Breast epithelium (tissue), 4 donors: Measurements from ENCODE around the gene CPD. TPM values are rescaled to one million over a fixed set of nuclear protein-coding genes. Genes with fewer than 3 reads are reported as not detected.

ENCODE experiments used
- DNase-seq, 2 donors: peaks; one replicate each; pipeline ENCODE4 v3.0.0-alpha.2; 2019; ENCODE audit warnings: low spot score in 2 of 2
- H3K27ac ChIP-seq, 2 donors: fragments of 200-600 bp; sonication (generic) in 1 of 2; one replicate each; pipeline ENCODE4 v1.5.1; 2016 to 2019; ENCODE audit warnings: mild to moderate bottlenecking in 1 of 2
- H3K27me3 ChIP-seq, 2 donors: fragments of 200-600 bp; sonication (generic) in 1 of 2; one replicate each; pipeline versions ENCODE4 v1.5.1 to v1.6.0; 2017 to 2019; ENCODE audit warnings: control low read depth in 1 of 2, mild to moderate bottlenecking in 1 of 2
- H3K36me3 ChIP-seq: fragments of 200-600 bp; one replicate; pipeline ENCODE4 v1.5.1; 2019
- H3K4me1 ChIP-seq, 2 donors: fragments of 200-600 bp; sonication (generic); one replicate each; pipeline ENCODE4 v1.5.1; 2016 to 2019; ENCODE audit warnings: control low read depth in 1 of 2
- H3K4me3 ChIP-seq, 3 donors: fragments of 200-600 bp; sonication (generic); 1 replicate in 2 of 3; 2 replicates in 1 of 3; pipeline ENCODE4 v1.5.1; 2016 to 2019; ENCODE audit warnings: mild to moderate bottlenecking in 3 of 3, moderate library complexity in 2 of 3
- H3K9me3 ChIP-seq, 2 donors: fragments of 200-600 bp; sonication (generic) in 1 of 2; one replicate each; pipeline ENCODE4 v1.5.1; 2016 to 2019; ENCODE audit warnings: control low read depth in 1 of 2
- POLR2A ChIP-seq: fragments of 450-650 bp; IDR thresholded peaks from one replicate; pipeline ENCODE4 v1.6.1; 2016; ENCODE audit warnings: antibody characterized with exemption, mild to moderate bottlenecking, moderate library complexity
- POLR2AphosphoS5 ChIP-seq, 3 donors: sonication (generic); formaldehyde crosslinking; IDR thresholded peaks; one replicate each; pipeline ENCODE4 v1.6.1; 2017; ENCODE audit warnings: antibody characterized with exemption in 3 of 3
- intact Hi-C: fragments of 100-400 bp; cut with DNase I; formaldehyde crosslinking; loops from one replicate; pipeline ENCODE4 v1.15.1; 2023; ENCODE audit warnings: low total_unique reads
- total RNA-seq, 3 donors: library from RNA; depleted of rRNA; stranded (reverse); fragments of >200 nt; gene quantifications; one replicate each; pipeline ENCODE4 v1.1.0, GENCODE V29; 2016
- TF ChIP-seq, protein P1 (sequence below), 3 donors: fragments of 450-650 bp; IDR thresholded peaks; one replicate each; pipeline ENCODE4 v1.5.1; 2016 to 2017; ENCODE audit warnings: antibody characterized with exemption in 3 of 3, mild to moderate bottlenecking in 3 of 3, moderate library complexity in 3 of 3

The CPD gene
- total RNA-seq, 3 donors from 2014 or later, result 74.1 to 110 (median 87.7) TPM

DNA sequence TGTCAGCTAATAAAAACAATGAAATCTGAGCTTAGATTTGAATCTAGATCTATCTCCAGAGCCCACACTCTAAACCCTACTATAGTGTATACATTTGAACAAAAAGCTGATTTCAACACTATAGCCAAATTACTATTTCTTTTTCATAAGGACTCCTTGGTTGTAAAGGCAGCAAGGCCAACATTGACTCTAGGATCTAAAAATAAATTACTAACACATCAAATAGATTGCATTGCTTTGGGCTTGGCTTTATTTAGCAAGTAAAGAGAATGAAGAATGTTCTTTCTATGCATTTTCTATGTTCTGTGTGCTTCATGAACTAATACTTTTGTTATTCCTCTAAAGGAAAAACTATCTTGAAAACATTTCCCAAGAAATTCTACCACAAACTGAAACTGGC, 103.8 kb downstream of the CPD start:
- no peaks in the 10 kb centered on the region for H3K4me1 ChIP-seq
- no peak overlapping the region for H3K4me3 ChIP-seq
- intact Hi-C loops, result loop anchor here (2.0 kb wide), 1 partner anchor 36 kb away; no protein-coding TSS in a partner anchor
- no peak for DNase-seq
- no peak overlapping the region for H3K27ac ChIP-seq
- TF ChIP-seq, protein P1, sequence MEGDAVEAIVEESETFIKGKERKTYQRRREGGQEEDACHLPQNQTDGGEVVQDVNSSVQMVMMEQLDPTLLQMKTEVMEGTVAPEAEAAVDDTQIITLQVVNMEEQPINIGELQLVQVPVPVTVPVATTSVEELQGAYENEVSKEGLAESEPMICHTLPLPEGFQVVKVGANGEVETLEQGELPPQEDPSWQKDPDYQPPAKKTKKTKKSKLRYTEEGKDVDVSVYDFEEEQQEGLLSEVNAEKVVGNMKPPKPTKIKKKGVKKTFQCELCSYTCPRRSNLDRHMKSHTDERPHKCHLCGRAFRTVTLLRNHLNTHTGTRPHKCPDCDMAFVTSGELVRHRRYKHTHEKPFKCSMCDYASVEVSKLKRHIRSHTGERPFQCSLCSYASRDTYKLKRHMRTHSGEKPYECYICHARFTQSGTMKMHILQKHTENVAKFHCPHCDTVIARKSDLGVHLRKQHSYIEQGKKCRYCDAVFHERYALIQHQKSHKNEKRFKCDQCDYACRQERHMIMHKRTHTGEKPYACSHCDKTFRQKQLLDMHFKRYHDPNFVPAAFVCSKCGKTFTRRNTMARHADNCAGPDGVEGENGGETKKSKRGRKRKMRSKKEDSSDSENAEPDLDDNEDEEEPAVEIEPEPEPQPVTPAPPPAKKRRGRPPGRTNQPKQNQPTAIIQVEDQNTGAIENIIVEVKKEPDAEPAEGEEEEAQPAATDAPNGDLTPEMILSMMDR (IDR thresholded peaks at IDR 0.05), result no peak
- TF ChIP-seq POLR2A (no peak), POLR2AphosphoS5 (IDR thresholded peaks at IDR 0.05) (no peak)
- no peaks in the 10 kb centered on the region for H3K9me3 ChIP-seq
- peaks cover 3% of the 10 kb centered on the region for H3K36me3 ChIP-seq
- H3K27me3 ChIP-seq, result no peaks in the 10 kb centered on the region

- H3K27ac ChIP-seq, result no peak overlapping the region
- H3K4me3 ChIP-seq, result no peak overlapping the region
- H3K27me3 ChIP-seq, result no peaks in the 10 kb centered on the region
- H3K36me3 ChIP-seq, result peaks cover 3% of the 10 kb centered on the region
- TF ChIP-seq POLR2AphosphoS5 (IDR thresholded peaks at IDR 0.05) (no peak), POLR2A (no peak)
- TF ChIP-seq, protein P1 (IDR thresholded peaks at IDR 0.05), result no peak
- DNase-seq, result no peak
- intact Hi-C loops, result loop anchor here (2.0 kb wide), 1 partner anchor 36 kb away; no protein-coding TSS in a partner anchor
- no peaks in the 10 kb centered on the region for H3K9me3 ChIP-seq
- H3K4me1 ChIP-seq, result no peaks in the 10 kb centered on the region
Measured at GRCh38 chr17:30483159-30483558, 104.4 kb downstream of the CPD start.

- no peak for DNase-seq
- no peak for TF ChIP-seq POLR2A
- TF ChIP-seq, protein P1 (IDR thresholded peaks at IDR 0.05), result no peak
- TF ChIP-seq POLR2AphosphoS5 (IDR thresholded peaks at IDR 0.05), result no peak
- H3K4me1 ChIP-seq, result no peaks in the 10 kb centered on the region
- H3K27ac ChIP-seq, result no peak overlapping the region
- no peaks in the 10 kb centered on the region for H3K9me3 ChIP-seq
- no peak overlapping the region for H3K4me3 ChIP-seq
- H3K27me3 ChIP-seq, result no peaks in the 10 kb centered on the region
- peaks cover 12% of the 10 kb centered on the region for H3K36me3 ChIP-seq
- intact Hi-C loops, result no loop called here
Measured at GRCh38 chr17:30493780-30494179, 115.1 kb downstream of the CPD start.

GRCh38 chr17:30495586-30495985, 116.9 kb downstream of the CPD start:
- Histone ChIP-seq H3K4me3 (no peak overlapping the region), H3K27me3 (no peaks in the 10 kb centered on the region), H3K36me3 (peaks cover 11% of the 10 kb centered on the region), H3K27ac (no peak overlapping the region), H3K4me1 (no peaks in the 10 kb centered on the region), H3K9me3 (no peaks in the 10 kb centered on the region)
- intact Hi-C loops, result no loop called here
- TF ChIP-seq POLR2A (no peak), POLR2AphosphoS5 (IDR thresholded peaks at IDR 0.05) (no peak)
- TF ChIP-seq, protein P1 (IDR thresholded peaks at IDR 0.05), result no peak
- no peak for DNase-seq

- no peaks in the 10 kb centered on the region for H3K36me3 ChIP-seq
- H3K4me3 ChIP-seq, result no peak overlapping the region
- H3K9me3 ChIP-seq, result no peaks in the 10 kb centered on the region
- TF ChIP-seq POLR2AphosphoS5 (IDR thresholded peaks at IDR 0.05) (no peak), POLR2A (no peak)
- TF ChIP-seq, protein P1 (IDR thresholded peaks at IDR 0.05), result no peak
- no peak overlapping the region for H3K27ac ChIP-seq
- no peaks in the 10 kb centered on the region for H3K27me3 ChIP-seq
- H3K4me1 ChIP-seq, result no peaks in the 10 kb centered on the region
- DNase-seq, result no peak
- intact Hi-C loops, result no loop called here
Measured at GRCh38 chr17:30503558-30503957, 124.8 kb downstream of the CPD start.
